HG03135 (cell line): Measurements from ENCODE around the gene RAD51B.

ENCODE experiments used
- ATAC-seq: cut with Tn5 transposase; IDR thresholded peaks from one replicate; pipeline ENCODE4 v1.9.1; 2021; ENCODE audit warnings: mild to moderate bottlenecking, moderate library complexity; ENCODE audit not compliant: unreplicated experiment

Gene RAD51B

DNA sequence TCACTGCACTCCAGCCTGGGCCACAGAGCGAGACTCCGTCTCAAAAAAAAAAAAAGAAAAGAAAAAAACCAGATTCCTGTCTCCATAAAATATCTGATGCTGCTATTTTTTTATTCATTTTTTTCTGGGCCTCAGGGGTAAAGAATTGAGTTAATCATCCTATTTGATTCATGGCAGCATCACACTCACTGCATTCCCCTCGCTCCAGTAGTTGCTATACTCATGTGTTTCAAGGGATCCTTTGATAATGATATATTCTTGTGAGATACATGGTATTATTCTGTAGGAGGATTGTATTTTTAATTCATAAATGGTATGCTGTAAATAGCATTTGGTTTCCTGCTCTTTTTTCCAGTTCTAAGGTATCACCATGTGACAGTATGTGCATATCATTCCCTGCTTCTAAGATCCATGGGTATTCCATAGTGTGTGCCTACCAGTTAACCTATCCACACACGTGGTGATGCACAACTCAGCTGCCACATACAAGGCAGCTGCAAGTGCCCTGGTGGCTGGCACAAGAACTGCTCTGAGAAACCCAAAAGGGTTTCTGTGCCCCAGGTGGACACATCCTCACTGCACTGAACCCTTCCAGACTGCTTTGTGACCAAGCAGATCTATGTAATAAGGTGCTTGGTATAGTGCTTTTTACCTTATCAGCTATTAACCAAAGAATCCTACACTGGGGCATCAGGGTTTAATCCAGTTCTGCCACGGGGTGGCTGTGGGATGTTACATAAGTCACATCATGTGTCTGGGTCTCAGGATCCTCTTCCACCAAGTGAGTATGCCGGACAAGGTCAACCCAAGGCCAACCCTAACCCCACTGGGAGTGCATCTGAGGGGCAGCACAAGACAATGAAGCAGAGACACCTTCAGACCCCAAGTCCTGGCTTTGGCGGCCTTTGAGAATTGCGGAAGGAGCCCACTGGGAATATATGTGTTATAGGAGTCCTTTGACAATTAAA is 898.7 kb downstream of the RAD51B start:
- no peak for ATAC-seq

DNA sequence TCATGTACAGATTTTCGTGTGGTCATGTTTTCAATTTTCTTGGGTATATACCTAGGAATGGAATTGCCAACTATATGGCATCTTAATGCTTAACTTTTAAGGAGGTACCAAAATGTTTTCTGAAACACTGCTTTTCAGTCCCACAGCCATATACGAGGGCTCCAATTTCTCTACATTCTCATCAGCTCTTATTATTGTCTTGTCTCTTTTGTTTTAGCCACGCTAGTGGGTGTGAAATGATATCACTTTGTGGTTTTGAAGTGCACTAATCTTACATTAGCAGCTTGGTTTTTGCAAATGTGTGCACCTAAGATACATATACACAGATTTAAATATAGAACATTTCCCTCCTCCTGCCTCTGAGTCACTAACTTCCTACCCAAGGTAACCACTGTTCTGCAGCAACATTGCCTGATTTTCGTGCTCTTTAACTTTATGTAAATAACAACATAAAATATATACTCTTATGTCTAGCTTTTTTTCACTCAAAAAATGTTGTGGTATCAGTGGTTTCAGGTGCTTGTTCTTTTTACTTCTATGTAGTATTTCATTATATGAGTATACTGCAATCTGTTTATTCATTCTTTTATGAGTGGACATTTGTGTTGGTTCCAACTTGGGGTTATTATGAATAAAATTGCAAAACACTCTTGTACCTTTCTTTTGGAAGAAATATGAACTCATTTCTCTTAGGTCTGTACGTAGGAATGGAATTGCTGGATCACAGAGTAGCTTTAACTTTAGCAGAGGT is 900.2 kb downstream of the RAD51B start:
- no peak for ATAC-seq

DNA sequence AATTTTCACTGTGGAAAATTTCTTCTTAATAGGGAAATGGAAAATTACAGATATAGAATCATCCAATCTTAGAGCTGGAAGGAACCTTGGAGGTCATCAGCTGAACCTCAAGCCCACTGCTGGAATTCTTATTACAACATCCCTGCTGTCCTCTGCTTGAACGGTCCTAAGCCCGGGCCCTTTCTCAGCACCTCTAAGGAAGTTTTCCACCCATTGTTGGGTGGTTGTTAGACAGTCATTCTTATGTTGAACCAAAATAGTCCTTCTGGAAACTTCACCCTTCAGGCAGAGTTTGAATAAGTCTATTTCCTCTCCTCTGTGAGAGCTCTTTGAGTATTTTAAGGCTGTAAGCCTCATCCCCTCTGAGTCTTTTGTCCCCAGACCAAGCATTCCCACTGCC is 902.6 kb downstream of the RAD51B start:
- ATAC-seq: no peak

DNA sequence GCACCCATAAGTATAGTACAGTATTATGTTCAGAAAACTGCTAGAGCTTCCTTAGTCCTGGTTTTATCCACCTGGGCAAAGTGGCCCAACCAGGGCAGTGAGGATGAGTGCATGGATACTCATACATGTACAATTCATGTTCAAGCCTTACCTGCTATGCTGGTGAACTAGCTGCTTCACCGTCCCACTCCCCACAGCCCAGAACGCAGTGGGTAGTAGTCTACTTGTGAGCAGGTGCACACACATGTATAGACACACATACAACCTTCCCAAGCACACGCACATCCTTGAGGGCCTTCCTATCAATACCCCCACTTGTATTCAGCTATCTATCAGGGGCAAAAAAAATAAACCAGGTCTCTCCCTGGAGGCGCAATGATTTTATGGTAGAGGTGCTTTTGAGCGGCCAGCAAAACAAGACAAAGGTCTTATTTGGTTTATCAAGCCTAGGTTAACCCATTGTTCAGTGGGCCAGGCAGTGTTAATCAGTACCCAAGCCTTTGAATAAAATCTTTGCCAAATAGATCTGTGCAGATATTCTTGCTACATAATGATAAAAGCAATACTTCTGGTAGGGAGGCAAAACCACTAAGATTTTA is 903.5 kb downstream of the RAD51B start:
- no peak for ATAC-seq

DNA sequence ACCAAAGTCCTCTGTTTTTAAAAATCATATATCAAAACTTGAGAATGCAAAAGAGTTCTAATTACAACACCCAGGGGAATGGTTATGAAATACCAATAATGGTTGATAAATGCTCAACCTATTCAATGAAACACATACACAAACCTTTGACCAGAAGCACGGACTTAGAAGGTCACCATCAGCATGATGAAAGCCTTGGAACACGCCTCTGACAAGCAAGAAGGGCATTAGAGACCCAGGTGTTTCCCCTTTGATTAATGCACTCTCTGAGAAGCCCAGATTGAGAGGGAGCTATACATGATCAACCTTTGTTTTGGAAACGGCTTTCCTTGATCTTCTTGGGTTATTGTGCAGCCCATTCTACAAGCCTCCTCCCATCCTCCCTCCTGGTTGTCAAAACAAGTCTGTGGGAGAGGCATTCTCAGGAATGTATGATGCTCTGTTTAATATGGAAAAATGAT is 904.3 kb downstream of the RAD51B start:
- no peak for ATAC-seq

DNA sequence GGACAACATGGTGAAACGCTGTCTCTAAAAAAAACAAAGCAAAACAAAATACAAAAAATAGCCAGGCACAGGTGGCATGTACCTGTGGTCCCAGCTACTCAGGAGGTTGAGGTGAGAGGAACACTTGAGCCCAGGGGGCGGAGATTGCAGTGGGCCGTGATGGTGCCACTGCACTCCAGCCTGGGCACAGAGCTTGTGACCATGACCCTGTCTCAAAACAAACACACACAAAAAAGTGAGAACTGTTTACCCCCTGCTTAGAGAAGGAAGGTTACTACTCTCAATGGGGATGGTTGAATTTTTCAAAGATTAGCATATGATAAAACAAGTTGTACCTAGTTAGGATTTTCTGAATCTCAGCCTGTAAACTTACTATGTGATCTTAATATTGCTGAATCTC is 905.3 kb downstream of the RAD51B start:
- no peak for ATAC-seq

DNA sequence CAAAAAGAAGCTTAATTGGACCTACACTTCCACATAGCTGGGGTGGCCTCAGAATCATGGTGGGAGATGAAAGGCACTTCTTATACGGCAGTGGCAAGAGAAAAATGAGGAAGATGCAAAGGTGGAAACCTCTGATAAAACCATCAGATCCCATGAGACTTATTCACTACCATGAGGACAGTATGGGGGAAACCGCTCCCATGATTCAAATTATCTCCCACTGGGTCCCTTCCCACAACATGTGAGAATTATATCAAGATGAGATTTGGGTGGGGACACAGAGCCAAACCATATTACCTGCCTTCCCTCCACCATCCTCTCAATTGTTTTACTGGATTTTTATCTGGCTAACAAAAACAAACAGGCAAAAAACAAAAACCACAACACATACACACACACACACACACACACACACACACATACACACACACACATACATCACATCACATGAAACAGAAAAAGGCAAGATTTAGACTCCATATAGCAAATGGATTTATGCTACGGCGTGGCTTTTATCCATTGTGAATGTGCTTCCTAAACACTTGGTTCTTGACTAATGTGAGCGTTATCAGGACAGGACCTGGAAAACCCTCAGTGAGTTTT is 906.6 kb downstream of the RAD51B start:
- ATAC-seq: no peak

DNA sequence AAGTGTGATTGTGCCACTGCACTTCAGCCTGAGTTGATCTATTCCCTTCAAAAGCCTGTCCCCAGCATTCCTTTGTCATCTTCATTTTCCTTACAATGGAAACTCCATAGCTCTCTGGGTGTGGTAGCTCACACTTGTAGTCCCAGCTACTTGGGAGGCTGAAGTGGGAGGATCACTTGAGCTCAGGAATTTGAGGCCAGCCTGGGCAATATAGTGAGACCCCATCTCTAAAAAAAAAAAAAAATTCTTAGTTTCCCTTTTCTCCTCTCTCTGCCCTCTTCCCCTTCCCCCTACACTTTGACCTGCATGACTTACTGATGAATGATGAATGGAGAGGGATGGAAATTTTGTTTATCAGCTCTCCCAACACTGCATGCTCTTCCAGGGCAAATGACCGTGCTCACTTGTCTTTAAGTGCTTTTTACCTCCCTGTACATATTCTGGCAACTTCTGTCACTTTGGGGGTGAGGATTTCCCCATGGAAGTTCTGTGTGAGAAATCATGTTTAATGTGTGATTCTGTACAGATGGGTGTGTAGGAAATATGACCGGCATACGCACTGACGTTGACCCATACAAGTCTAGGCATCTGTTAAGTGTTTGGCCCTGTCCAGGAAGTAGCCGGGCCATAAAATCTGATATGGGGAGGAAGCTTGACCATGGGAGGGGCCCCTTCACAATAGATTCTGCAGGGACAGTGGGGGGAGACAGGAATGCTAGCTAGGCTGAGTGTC is 907.9 kb downstream of the RAD51B start:
- ATAC-seq: no peak

DNA sequence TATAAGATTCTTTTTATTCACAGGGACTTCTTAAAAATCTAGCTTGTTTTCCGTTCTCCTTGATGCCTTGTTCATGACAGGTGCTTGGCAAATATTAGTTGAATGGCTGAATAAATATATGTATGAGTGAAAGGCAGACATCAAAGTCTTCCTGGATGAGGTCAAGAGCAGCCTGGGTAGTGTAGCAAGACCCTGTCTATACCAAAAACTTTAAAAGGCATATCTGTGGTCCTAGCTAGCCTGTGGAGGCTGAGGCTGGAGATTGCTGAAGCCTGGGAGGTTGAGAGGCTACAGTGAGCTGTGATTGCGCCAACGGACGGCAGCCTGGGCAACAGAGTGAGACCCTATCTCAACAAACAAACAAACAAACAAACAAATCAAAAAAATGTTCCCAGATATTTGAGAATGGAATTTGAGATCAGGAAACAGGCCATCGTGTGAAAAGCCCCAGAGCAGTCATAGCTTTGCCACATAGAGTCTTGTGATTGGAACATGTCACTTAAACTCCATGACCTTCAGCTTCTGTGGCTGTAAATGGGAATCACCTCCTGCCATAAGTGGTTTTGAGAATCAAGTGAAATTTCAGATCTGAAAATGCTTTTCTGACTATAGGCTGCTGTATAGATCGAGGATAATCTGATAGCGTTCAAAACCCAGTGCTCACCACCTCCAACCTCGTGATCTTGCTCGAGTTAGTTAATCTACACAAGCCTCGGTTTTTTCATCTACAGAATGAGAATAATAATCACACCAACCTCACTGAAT is 908.9 kb downstream of the RAD51B start:
- no peak for ATAC-seq

DNA sequence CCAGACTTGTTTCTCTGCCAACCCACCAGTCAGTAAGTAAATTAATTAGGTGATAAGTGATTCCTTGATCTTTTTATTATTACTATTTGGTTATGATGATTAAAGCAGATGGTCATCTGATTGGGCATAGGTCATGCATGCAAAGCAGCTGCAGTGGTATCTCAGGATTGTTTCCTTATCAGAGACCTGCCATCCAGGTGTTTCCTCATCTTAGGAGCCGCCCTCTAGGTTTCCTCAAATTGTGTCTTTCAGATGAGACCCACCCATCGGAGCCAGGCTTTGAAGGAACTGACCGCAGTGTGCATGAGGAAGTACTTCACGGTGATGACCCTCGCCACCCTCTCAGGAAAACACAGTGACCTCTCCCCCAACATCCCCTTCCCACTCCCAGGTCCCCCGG is 910.0 kb downstream of the RAD51B start:
- ATAC-seq: no peak

DNA sequence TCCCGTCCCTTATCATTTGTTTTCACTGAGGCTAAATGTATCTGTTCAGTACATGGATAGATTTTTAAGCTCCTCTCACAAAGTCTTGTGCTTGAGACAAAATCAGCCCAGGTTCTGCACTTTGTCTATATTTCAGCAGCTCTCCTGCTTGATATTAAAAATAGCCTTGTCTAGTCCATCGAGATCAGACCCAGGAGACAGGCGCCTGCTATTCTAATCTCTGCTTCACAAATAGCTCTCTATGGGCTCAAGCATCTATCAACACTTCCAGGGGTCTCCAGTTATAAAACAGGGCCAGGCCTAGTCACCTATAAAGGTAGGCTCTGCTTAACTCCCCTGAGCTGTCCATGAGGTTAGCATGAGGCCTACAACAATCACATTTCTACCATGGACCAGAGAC is 910.8 kb downstream of the RAD51B start:
- ATAC-seq: no peak

DNA sequence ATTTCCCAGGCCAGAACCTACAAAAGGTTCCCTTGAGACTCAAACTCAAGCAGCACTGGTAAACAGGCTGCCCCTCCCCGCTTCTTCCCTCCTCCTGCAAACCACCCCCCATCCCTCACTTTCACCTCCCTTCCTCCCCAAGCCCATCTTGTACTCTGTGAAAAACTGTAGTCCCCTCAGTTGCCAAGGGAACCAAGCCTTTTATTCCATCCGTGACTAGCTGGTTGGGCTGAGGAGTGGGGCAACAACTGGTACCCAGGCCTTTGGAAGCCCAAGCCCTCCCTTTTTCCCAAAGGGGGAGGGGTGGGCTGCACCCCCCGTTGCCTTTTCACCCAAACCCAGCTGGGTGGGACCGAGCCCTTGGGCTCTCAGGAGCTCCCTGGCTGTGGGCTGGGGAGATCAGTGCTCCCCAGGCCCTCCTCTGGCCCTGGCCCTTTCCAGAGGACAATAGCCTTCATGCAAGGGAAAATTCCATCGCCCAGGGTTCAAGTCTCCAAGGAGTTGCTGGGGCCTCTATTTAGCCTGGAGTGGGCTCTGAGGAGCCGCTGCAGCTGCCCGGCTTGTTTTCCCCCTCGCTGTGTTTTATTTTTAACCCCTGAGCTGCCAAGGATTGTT is 911.3 kb downstream of the RAD51B start:
- no peak for ATAC-seq

DNA sequence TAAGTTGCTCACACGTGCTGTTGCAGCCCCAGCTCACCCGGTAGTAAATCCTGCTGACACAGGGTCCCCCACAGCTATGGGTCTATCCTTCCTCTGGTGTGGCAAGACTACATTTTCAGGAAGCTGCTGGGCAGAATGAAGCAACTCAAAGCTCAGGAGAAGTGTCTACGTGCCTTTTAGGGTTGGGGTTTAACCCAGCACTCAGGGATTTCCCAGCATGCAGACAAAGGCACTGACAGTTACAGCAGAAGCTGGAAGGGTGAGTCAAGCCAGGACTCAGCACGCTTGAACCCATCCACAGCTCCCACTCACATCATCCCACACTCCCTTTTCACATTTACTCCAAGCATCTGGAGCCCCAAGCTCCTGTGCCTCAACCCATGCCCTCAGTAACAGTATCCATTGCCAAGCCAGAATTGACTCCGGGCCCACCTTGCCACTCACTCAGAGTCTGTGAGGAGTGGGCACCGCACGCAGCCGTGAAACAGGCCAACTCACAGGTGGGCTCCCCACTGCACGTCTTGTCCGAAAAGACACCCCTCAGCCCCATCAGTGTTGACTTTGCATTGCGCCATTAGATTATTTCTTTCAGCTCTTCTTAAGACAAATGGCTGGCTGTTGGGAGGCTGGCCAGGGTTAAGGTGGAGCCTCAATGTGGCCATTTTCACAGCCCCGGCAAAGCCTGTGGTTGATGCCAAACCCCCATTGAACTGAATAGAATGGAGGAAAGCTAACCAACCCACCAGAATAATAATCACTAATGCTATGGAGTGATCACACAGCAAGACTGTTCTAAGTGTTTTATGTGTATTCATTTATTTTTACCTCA is 913.7 kb downstream of the RAD51B start:
- no peak for ATAC-seq

DNA sequence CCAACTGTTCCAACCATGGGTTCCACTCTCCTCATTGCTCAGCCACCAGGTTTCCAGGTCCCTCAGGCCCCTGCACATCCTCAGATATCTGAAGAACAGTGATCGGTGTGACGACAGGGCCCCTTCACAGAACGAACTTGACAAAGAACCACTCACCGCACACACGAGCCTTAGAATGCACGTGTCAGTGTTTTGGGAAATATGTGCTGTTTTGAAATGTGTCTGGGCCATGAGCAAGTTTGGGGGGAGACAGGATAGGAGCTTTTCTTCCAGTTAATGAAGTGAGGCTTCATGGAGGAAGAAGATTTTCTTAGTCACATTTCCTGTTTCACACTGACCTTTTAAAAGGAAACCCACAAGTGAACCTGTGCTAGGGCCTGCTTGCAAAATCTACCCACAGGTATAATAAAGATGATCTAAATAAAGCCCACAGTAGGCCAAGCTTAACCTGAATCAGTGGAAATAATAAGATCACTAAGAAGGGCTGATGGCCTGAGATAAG is 914.7 kb downstream of the RAD51B start:
- ATAC-seq: peak; percentile 65

DNA sequence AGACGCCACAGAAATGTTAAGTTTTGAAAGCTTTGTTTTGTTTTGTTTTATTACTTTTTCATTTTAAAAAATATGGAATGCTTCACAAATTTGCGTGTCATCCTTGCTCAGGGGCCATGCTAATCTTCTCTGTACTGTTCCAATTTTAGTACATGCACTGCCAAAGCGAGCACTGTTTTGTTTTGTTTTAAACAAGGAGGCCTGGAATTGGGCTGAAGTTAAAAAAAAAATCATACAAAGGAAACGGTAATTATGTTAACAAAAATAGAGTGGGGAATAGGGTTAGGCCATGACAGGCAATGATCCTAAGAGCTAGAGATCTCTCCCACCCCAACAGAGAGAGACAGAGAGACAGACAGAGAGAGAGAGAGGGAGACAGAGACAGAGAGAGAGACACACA is 916.3 kb downstream of the RAD51B start:
- no peak for ATAC-seq

DNA sequence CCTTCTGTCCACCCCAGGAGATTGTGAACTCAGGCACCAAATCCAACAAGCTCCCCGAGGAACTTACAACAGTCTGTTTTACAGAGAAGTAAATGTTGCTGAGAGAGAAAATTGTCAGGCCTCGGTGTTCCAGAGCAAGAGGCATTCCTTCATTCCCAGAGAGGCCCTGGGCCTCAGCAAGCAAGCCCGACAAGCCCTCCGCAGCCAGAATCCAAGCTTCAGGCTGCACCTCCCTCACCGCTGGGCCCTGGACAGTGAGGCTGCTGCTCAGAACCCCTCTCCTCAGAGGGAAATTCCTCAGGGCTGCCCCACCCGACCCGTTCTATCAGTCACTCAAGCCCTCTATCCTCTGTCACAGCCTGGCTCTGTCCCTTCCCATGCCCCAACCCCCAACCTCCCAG is 916.9 kb downstream of the RAD51B start:
- no peak for ATAC-seq

DNA sequence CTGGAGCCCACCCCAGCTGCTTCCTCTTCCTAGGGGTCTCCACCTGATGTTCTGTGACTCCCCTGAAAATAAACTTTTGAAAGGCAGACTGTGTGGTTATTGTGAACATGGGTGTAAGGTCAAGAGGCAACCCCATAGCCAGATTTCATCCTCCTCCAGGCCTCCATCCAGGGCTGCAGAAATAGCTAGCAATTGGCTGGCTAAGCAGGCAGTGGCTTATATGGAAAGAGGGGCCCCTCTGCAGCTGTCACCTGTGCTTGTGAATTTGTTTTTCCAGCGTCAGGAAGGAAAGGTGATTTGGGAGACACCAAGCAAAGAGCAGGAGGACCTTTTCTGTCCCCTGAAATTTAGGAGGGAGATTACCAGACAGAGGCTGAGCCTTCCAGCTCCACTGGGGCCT is 917.5 kb downstream of the RAD51B start:
- ATAC-seq: no peak

DNA sequence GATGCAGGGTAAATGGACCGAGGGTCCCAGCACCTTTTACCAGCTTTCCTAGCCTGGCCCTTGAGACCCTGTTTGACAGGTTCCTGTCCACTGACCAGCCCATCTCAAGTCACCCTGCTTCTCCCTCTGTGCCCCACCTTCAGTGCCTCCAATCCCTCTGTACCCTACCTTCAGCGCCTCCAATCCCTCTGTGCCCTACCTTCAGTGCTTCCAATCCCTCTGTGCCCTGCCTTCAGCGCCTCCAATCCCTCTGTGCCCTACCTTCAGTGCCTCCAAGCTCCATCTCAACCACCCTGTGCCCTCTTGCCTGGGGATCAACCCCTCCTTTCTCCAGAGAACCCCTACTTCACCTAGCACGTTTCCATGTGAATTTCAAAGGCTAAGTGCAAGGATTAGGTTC is 919.0 kb downstream of the RAD51B start:
- no peak for ATAC-seq
